GM13977 (cell line): ENCODE data around the gene RNPEPL1.
"Not testable (repeated sequence)": the region's sequence is repeated elsewhere in the genome, so short reads cannot be mapped to it uniquely, and the experiment has no call there.

Experiments used
- DNase-seq: peaks from one replicate; pipeline ENCODE4 v3.0.0; 2012; ENCODE audit warnings: low spot score
- in situ Hi-C: fragments of 300-500 bp; cut with MboI; formaldehyde crosslinking; loops from one replicate; pipeline ENCODE4 v1.12.0; 2022; ENCODE audit warnings: low sequenced_read_pairs, low pct_unique_long_range_greater_than_20kb, mixed read lengths, inconsistent platforms; ENCODE audit not compliant: unreplicated experiment
- TF ChIP-seq, protein P1 (sequence below): IDR thresholded peaks from 2 replicates; pipeline ENCODE4 v1.5.1; 2012; ENCODE audit warnings: mild to moderate bottlenecking, control low read depth; ENCODE audit not compliant: insufficient read depth; ENCODE audit errors: extremely low read depth, missing control alignments

RNPEPL1 gene

GRCh38 chr2:240560480-240561324 lies 7.6 kb upstream of the RNPEPL1 start:
- DNase-seq = peak; percentile 98
- TF ChIP-seq, protein P1, sequence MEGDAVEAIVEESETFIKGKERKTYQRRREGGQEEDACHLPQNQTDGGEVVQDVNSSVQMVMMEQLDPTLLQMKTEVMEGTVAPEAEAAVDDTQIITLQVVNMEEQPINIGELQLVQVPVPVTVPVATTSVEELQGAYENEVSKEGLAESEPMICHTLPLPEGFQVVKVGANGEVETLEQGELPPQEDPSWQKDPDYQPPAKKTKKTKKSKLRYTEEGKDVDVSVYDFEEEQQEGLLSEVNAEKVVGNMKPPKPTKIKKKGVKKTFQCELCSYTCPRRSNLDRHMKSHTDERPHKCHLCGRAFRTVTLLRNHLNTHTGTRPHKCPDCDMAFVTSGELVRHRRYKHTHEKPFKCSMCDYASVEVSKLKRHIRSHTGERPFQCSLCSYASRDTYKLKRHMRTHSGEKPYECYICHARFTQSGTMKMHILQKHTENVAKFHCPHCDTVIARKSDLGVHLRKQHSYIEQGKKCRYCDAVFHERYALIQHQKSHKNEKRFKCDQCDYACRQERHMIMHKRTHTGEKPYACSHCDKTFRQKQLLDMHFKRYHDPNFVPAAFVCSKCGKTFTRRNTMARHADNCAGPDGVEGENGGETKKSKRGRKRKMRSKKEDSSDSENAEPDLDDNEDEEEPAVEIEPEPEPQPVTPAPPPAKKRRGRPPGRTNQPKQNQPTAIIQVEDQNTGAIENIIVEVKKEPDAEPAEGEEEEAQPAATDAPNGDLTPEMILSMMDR = no peak
- in situ Hi-C loops = no loop called here

- in situ Hi-C loops = no loop called here
- TF ChIP-seq, protein P1 = no peak
- DNase-seq = no peak
These were observed 6.8 kb upstream of the RNPEPL1 start for GRCh38 chr2:240561325-240561971.

DNA sequence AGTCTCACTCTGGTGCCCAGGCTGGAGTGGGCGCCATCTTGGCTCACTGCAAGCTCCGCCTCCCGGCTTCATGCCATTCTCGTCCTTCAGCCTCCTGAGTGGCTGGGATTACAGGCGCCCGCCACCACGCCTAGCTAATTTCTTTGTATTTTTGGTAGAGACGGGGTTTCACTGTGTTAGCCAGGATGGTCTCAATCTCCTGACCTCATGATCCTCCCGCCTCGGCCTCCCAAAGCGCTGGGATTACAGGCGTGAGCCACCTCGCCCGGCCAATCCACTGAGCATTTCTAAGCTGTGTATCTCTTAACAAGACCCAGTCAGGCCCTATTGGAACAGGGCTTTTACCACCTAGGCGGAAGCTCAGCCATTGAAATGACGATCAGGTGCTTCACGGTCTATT lies 5.1 kb upstream of the RNPEPL1 start:
- in situ Hi-C loops, DNase-seq: not testable (repeated sequence)

GRCh38 chr2:240563951-240564560 lies 4.2 kb upstream of the RNPEPL1 start:
- no peak for DNase-seq
- TF ChIP-seq, protein P1 = no peak
- in situ Hi-C loops = no loop called here

DNA sequence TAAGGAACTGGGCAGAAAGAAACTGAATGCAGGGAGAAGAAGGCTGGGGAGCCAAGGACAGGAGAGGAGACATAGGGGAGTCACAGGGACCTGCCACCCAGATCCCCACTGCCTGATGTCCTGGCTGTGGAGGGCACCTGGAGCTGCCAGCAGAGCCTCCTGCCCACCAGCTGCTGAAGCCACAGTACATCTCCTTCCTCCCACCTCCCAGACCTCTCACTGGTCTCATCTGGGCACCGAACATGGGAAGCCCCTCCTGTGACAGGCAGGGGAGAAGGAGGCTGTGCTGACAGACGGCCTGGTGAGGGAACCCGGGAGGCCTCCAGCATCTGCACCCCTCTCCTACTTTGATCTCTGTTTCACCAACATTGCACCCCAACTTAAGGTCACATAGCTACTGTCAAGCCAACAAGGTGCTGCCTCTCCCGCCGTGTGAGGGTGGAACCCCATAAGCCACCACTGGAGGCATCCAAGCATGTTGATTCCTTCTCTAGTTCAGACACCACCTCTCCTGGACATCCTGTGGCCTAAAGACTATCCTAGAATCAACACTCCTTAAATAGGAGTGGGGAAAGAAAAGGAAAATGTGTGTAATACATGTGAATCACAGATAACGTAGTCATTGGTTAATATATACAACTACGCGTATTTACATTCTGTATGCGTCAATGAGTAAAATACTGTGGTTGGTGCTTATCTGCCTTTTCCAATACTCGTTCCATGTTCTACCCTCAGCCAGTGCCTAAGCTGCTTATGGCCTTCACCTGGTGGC lies 3.5 kb upstream of the RNPEPL1 start:
- TF ChIP-seq, protein P1 = no peak
- no peak for DNase-seq
- in situ Hi-C loops = no loop called here

DNA sequence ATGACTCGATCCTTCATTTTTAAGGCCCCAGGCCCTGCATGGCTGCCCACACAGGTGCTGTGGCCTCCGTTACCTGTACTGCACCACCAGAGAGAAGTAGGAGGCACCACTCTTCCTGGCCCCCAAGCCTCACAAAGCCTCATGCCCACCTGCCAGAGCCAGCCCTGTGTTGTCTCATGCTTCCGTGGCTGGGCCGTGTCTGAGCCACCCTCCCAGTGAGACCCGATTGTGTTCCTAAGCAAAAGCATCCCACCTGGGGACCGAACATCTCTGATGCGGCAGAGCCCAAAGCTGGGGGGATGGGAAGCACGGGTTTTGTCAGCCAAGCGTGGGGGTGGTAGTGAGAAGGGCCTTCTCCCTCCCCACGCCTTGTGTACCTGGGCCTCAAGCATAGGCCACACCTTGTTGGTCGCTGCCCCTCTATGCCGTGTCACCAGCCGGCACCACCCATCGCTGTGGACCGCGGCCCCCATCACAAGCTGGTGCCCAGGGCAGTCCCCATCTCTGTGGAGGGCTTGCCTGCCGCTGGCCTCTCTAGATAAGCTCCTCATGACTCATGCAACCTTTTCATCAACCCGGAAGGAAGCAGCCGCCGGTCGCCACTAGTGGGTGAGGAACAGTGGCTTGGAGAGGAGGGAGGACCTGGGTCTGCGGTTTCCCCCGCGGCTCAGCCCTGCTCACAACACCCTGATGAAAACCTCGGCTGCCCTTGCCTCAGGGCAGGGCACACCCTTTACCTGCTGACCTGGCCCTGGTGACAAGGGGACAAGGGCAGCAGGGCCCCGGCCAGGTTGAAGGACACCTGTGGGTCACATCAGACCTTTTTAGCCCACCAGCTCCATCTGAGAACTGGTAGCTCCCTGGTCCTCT lies 2.7 kb upstream of the RNPEPL1 start:
- in situ Hi-C loops = no loop called here
- TF ChIP-seq, protein P1 = no peak
- peak; percentile 71 for DNase-seq
